ENCODE data around the gene GABARAPL2.

DNA sequence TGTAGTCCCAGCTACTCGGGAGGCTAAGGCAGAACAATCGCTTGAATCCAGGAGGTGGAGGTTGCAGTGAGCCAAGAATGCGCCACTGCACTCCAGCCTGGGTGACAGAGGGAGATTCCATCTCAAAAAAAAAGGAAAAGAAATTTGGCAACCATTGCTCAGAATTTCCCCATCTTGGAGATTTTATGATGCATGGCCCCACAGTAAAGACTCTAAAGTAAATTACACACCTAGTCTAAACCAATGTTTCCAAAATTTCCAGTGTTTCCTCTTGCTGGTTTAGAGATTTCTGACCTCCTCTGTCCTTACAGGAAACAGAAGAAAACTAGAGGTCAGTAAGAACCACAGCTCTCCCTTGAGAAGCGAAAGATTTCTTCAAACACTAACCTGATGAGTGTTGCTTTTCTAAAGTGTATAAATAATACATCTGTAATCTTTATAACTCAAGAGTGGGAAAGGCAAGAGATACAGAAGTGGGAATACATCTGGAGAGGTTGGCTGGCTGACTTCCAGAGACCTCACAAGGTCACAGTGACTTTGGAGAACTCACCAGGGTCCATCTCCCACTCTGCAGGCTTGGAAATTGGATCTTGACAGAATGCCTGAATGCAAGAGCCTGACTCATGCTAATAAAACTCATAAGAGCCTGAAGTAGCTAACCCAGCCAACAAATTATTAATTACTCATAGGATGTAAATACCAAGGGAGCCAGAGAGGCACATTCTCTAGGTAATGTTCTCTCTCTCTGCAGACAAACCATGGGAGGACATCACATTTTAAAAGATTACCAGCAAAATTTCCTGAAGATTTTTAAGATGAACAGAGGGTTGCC lies 48.1 kb downstream of the GABARAPL2 start:
- TF ChIP-seq POLR2A (IDR thresholded peaks at IDR 0.05; ENCODE audit: borderline replicate concordance, extremely low read depth, insufficient read depth, insufficient read length) = no peak
- no peak for TF ChIP-seq EGR1 (IDR thresholded peaks at IDR 0.05; ENCODE audit: low read depth)
- no peak for TF ChIP-seq JUND (IDR thresholded peaks at IDR 0.05)
- TF ChIP-seq, protein P1, sequence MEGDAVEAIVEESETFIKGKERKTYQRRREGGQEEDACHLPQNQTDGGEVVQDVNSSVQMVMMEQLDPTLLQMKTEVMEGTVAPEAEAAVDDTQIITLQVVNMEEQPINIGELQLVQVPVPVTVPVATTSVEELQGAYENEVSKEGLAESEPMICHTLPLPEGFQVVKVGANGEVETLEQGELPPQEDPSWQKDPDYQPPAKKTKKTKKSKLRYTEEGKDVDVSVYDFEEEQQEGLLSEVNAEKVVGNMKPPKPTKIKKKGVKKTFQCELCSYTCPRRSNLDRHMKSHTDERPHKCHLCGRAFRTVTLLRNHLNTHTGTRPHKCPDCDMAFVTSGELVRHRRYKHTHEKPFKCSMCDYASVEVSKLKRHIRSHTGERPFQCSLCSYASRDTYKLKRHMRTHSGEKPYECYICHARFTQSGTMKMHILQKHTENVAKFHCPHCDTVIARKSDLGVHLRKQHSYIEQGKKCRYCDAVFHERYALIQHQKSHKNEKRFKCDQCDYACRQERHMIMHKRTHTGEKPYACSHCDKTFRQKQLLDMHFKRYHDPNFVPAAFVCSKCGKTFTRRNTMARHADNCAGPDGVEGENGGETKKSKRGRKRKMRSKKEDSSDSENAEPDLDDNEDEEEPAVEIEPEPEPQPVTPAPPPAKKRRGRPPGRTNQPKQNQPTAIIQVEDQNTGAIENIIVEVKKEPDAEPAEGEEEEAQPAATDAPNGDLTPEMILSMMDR (IDR thresholded peaks at IDR 0.05 in 2 of 3, conservative IDR thresholded peaks at IDR 0.05 in 1 of 3; ENCODE audit: borderline replicate concordance in 1 of 3, insufficient read depth in 1 of 3, low read depth in 2 of 3, low read length in 2 of 3) = no peak

Data from HCT116 (cell line).